Spinal cord (tissue), 10 donors: ENCODE data around the gene OR7C2. TPM values are rescaled to one million over a fixed set of nuclear protein-coding genes. Genes with fewer than 3 reads are reported as not detected.
"Not testable (repeated sequence)": the region's sequence is repeated elsewhere in the genome, so short reads cannot be mapped to it uniquely, and the experiment has no call there.

ENCODE experiments used
- DNase-seq, 6 donors: peaks; one replicate each; pipeline versions ENCODE4 v3.0.0 to v3.0.0-alpha.2; 2013 to 2015; ENCODE audit warnings: low spot score in 6 of 6, low read depth in 4 of 6
- H3K27ac ChIP-seq: one replicate; pipeline ENCODE4 v1.5.1; 2013; ENCODE audit warnings: low read depth, low read length, control low read depth
- H3K27me3 ChIP-seq: one replicate; pipeline ENCODE4 v1.6.1; 2013; ENCODE audit warnings: low read length; ENCODE audit not compliant: control insufficient read depth, insufficient read depth
- H3K36me3 ChIP-seq: one replicate; pipeline ENCODE4 v1.6.1; 2013; ENCODE audit warnings: low read length; ENCODE audit not compliant: control insufficient read depth, insufficient read depth
- H3K4me1 ChIP-seq: one replicate; pipeline ENCODE4 v1.6.1; 2013; ENCODE audit warnings: low read length; ENCODE audit not compliant: control insufficient read depth, insufficient read depth
- H3K4me3 ChIP-seq: one replicate; pipeline ENCODE4 v1.5.1; 2013; ENCODE audit warnings: low read depth, low read length, control low read depth
- H3K9me3 ChIP-seq: one replicate; pipeline ENCODE4 v1.6.1; 2013; ENCODE audit warnings: low read length; ENCODE audit not compliant: control insufficient read depth, insufficient read depth
- whole genome bisulfite sequencing: methylation state at CpG from one replicate; pipeline ENCODE4 v1.1.5; 2013; ENCODE audit warnings: missing lambda C conversion rate; ENCODE audit not compliant: insufficient coverage; 5-methylcytosine and 5-hydroxymethylcytosine counted together
- long read RNA-seq, 4 donors: transcript quantifications; one replicate each; lab custom pipeline, GENCODE V29; 2026
- polyA plus RNA-seq, 2 donors: library from polyadenylated mRNA; unstranded; fragments of 120-200 nt; gene quantifications; one replicate each; pipeline ENCODE4 v1.2.1, GENCODE V29; 2013; ENCODE audit not compliant: insufficient read length in 2 of 2
- total RNA-seq, 2 donors: library from RNA; depleted of rRNA in 1 of 2; stranded (reverse); fragments of 120-200 nt in 1 of 2; fragments of >200 nt in 1 of 2; gene quantifications; one replicate each; pipeline versions ENCODE4 v1.2.3 to v1.2.4, GENCODE V29; 2013 to 2014
- donor health status: healthy.

Gene OR7C2
- total RNA-seq (not detected), polyA plus RNA-seq (not detected)
- long read RNA-seq, donor 1, result 0 reads
- long read RNA-seq, donor 2, result 0 reads
- long read RNA-seq, donor 3, result 0 reads
- long read RNA-seq, donor 4, result 0 reads

DNA sequence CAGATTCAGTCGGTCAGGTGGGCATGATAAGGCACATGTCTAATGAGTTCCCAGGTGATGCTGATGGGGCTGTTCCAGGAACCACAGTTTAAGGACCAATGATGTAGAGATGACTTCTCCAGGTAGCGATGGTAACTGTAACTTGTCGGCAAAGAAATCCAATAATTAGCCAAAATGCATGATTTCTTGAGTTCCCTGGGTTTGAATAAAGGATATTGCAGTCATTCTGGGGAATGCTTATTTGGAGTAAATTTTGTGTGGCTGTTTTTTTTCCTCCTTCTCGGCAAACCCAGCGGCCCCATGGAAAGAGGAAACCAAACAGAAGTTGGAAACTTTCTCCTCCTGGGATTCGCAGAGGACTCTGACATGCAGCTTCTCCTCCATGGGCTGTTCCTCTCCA is at the start of gene OR7C2:
OR7C2 (plus strand) TSS at position 301 of the 400 bp plus-strand sequence; CDS start at position 301, 0 bp downstream.
- no peak within 1 kb of the TSS for H3K4me3 ChIP-seq
- DNase-seq, result no peak
- H3K4me1 ChIP-seq, result no peaks in the 10 kb centered on the region
- no peaks in the 10 kb centered on the region for H3K9me3 ChIP-seq
- 90% methylated on average over 3 of the region's 6 CpGs for WGBS
- no peak within 1 kb of the TSS for H3K27ac ChIP-seq
- no peaks in the 10 kb centered on the region for H3K36me3 ChIP-seq
- no peaks in the 10 kb centered on the region for H3K27me3 ChIP-seq

GRCh38 chr19:14901675-14902260 is 39.5 kb upstream of the OR7C2 start:
- no peak overlapping the region for H3K27ac ChIP-seq
- no peak for DNase-seq
- peaks cover 7% of the 10 kb centered on the region for H3K27me3 ChIP-seq
- no peak overlapping the region for H3K4me3 ChIP-seq
- H3K4me1 ChIP-seq, result no peaks in the 10 kb centered on the region
- WGBS, result no CpG with 5 or more reads among the region's 2 CpGs
- H3K36me3 ChIP-seq, result no peaks in the 10 kb centered on the region
- H3K9me3 ChIP-seq, result no peaks in the 10 kb centered on the region

DNA sequence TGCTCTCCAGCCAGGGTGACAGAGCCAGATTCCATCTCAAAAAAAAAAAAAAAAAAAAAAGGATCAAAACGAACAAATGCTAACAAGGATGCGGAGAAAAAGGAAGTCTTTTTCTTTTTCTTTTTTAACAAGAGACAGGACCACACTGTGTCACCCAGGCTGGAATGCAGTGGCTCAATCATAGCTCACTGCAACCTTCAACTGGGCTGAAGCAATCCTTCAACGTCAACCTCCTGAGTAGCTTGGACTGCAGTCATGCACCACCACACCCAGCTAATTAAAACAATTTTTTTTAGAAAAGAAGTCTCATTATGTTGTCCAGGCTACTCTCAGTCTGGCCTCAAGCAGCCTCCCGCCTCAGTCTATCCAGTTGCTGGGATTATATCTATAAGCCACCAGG is 34.6 kb upstream of the OR7C2 start:
- Histone ChIP-seq H3K27me3 (peaks cover 7% of the 10 kb centered on the region), H3K27ac (no peak overlapping the region), H3K4me1 (no peaks in the 10 kb centered on the region), H3K9me3 (no peaks in the 10 kb centered on the region), H3K36me3 (no peaks in the 10 kb centered on the region), H3K4me3 (no peak overlapping the region)
- no peak for DNase-seq
- 90% methylated on average over 1 of the region's 4 CpGs for WGBS

- Histone ChIP-seq H3K4me3 (no peak overlapping the region), H3K27me3 (no peaks in the 10 kb centered on the region), H3K36me3 (no peaks in the 10 kb centered on the region), H3K4me1 (no peaks in the 10 kb centered on the region), H3K27ac (no peak overlapping the region), H3K9me3 (no peaks in the 10 kb centered on the region)
- DNase-seq, result peak in 2 of 6 donors; percentile 47 to 79
- WGBS, result no CpG with 5 or more reads among the region's 6 CpGs
Measured at GRCh38 chr19:14915116-14915515, 26.2 kb upstream of the OR7C2 start.

DNA sequence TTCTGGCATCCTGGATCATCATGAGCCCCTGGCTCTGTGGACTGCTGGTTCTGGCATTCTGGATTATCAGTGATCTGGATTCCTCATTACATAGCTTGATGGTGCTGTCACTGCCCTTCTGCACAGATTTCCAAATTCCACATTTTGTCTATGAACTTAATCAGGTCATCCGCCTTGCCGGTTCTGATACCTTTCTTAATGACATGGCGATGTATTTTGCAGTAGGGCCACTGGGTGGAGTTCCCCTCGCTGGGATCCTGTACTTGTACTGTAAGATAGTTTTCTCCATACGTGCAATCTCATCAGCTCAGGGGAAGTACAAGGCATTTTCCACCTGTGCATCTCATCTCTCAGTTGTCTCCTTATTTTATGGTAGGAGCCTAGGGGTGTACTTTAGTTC is 24.4 kb upstream of the OR7C2 start:
- H3K4me3 ChIP-seq, result no peak overlapping the region
- H3K9me3 ChIP-seq, result no peaks in the 10 kb centered on the region
- no peaks in the 10 kb centered on the region for H3K36me3 ChIP-seq
- no peaks in the 10 kb centered on the region for H3K27me3 ChIP-seq
- no CpG with 5 or more reads among the region's 5 CpGs for WGBS
- DNase-seq, result peak in 2 of 6 donors; percentile 8 to 48
- no peak overlapping the region for H3K27ac ChIP-seq
- H3K4me1 ChIP-seq, result no peaks in the 10 kb centered on the region

DNA sequence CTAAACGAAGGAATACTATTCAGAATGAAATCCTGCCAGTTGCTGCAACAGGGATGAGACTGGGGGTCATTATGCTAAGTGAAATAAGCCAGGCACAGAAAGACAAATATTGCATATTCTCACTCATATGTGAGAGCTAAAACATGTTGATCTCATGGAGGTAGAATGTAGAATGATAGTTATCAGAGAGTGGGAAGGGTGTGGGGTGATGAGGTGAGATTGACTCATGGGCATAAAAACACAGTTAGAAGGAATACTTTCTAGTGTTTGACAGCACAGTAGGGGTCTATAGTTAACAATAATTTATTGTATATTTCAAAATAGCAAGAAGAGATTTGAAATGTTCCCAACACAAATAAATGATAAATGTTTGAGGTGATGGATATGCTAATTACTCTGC is 7.8 kb upstream of the OR7C2 start:
- H3K27ac ChIP-seq, result no peak overlapping the region
- WGBS, result no CpG with 5 or more reads among the region's 1 CpG

DNA sequence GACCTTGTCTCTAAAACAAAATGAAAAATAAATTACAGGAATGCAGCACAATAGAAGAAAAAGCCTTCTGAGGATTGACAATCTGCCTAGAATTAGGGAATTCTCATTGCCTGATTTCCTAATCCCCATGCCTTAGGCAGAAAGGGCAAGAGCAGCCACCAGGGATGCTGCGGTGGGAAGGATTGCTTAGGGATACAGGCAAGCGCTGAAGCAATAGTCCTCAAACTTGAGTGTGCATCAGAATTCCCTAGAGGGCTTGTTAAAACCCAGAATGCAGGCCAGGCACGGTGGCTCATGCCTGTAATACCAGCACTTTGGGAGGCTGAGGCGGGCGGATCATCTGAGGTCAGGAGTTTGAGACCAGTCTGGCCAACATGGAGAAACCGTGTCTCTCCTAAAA is 1.0 kb upstream of the OR7C2 start:
- H3K9me3 ChIP-seq, result no peaks in the 10 kb centered on the region
- WGBS, result 68% methylated on average over 4 of the region's 6 CpGs
- no peaks in the 10 kb centered on the region for H3K27me3 ChIP-seq
- no peak for DNase-seq
- H3K4me3 ChIP-seq, result no peak overlapping the region
- no peaks in the 10 kb centered on the region for H3K36me3 ChIP-seq
- no peaks in the 10 kb centered on the region for H3K4me1 ChIP-seq
- H3K27ac ChIP-seq, result no peak overlapping the region

More for the DNA sequence above, 7.8 kb upstream of the OR7C2 start:
- Histone ChIP-seq H3K4me3 (no peak overlapping the region), H3K27me3 (no peaks in the 10 kb centered on the region), H3K9me3 (peaks cover 3% of the 10 kb centered on the region), H3K4me1 (no peaks in the 10 kb centered on the region), H3K36me3 (no peaks in the 10 kb centered on the region)
- no peak for DNase-seq

GRCh38 chr19:14943601-14944000 is 2.3 kb downstream of the OR7C2 start:
- WGBS, result 100% methylated on average over 1 of the region's 4 CpGs

DNA sequence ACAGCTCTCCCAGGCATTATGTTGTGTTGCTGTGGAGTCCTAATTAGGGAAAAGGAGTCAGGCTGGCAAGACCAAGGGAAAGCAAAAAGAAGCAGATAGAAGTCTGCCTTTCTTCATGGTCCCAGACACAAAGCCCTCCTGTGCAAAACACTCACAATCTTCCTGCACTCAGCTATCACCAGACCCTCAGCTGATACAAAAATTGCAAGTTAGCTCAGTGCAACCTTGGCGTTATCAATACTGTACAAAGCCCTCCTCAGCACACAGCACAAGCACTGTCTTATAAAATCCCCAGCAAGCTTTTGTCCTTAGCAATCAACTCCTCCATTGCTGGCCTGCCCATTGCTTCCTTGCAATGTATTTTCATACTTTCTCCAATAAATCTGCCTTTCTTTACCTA is 3.2 kb downstream of the OR7C2 start:
- no peaks in the 10 kb centered on the region for H3K4me1 ChIP-seq
- 100% methylated on average over 1 of the region's 1 CpG for WGBS
- DNase-seq, result peak in 1 of 6 donors; percentile 0
- no peaks in the 10 kb centered on the region for H3K9me3 ChIP-seq
- H3K36me3 ChIP-seq, result no peaks in the 10 kb centered on the region
- H3K4me3 ChIP-seq, result no peak overlapping the region
- no peaks in the 10 kb centered on the region for H3K27me3 ChIP-seq
- H3K27ac ChIP-seq, result no peak overlapping the region

More at GRCh38 chr19:14943601-14944000, 2.3 kb downstream of the OR7C2 start:
- DNase-seq, result peak in 1 of 6 donors; percentile 17
- no peaks in the 10 kb centered on the region for H3K9me3 ChIP-seq
- no peaks in the 10 kb centered on the region for H3K4me1 ChIP-seq
- no peaks in the 10 kb centered on the region for H3K27me3 ChIP-seq
- no peak overlapping the region for H3K4me3 ChIP-seq
- H3K27ac ChIP-seq, result no peak overlapping the region
- H3K36me3 ChIP-seq, result no peaks in the 10 kb centered on the region

DNA sequence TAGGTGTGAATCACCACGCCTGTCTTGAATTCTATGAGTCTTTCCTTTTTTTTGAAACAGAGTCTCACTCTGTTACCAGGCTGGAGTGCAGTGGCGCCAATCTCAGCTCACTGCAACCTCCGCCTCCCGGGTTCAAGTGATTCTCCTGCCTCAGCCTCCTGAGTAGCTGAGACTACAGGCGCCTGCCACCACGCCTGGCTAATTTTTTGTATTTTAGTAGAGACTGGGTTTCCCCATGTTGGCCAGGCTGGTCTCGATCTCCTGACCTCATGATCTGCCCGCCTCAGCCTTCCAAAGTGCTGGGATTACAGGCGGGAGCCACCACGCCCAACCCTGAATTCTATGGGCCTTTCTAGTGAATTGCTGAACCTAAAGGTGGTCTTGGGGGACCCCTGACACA is 8.1 kb downstream of the OR7C2 start:
- H3K4me1 ChIP-seq, DNase-seq, H3K27me3 ChIP-seq, H3K27ac ChIP-seq, H3K9me3 ChIP-seq, H3K4me3 ChIP-seq, H3K36me3 ChIP-seq: not testable (repeated sequence)
- 89% methylated on average over 6 of the region's 10 CpGs for WGBS
